ENCODE measurements around the gene NUCB2.

Gene NUCB2

GRCh38 chr11:17287058-17287457, 10.5 kb downstream of the NUCB2 start:
- no peaks in the 10 kb centered on the region for H3K36me3 ChIP-seq
- no peak overlapping the region for H3K4me3 ChIP-seq (ENCODE audit: low read depth, low read length)
- H3K9me3 ChIP-seq = no peaks in the 10 kb centered on the region
- TF ChIP-seq CTCF (IDR thresholded peaks at IDR 0.05; ENCODE audit: low read depth, low read length) = no peak
- DNase-seq = no peak
- no peaks in the 10 kb centered on the region for H3K27me3 ChIP-seq
- H3K4me1 ChIP-seq = no peaks in the 10 kb centered on the region

GRCh38 chr11:17291710-17292109, 15.2 kb downstream of the NUCB2 start:
- TF ChIP-seq CTCF (IDR thresholded peaks at IDR 0.05; ENCODE audit: low read depth, low read length) = no peak

GRCh38 chr11:17293311-17293710, 16.8 kb downstream of the NUCB2 start:
- Histone ChIP-seq H3K4me3 (ENCODE audit: low read depth, low read length) (no peak overlapping the region), H3K9me3 (no peaks in the 10 kb centered on the region), H3K4me1 (no peaks in the 10 kb centered on the region), H3K36me3 (no peaks in the 10 kb centered on the region), H3K27me3 (no peaks in the 10 kb centered on the region)
- no peak for TF ChIP-seq CTCF (IDR thresholded peaks at IDR 0.05; ENCODE audit: low read depth, low read length)
- DNase-seq = no peak

More at GRCh38 chr11:17291710-17292109, 15.2 kb downstream of the NUCB2 start:
- H3K4me3 ChIP-seq (ENCODE audit: low read depth, low read length) = no peak overlapping the region
- no peak for DNase-seq
- no peaks in the 10 kb centered on the region for H3K36me3 ChIP-seq
- no peaks in the 10 kb centered on the region for H3K4me1 ChIP-seq
- no peaks in the 10 kb centered on the region for H3K27me3 ChIP-seq
- no peaks in the 10 kb centered on the region for H3K9me3 ChIP-seq

- Histone ChIP-seq H3K9me3 (no peaks in the 10 kb centered on the region), H3K36me3 (no peaks in the 10 kb centered on the region), H3K27me3 (no peaks in the 10 kb centered on the region), H3K4me3 (ENCODE audit: low read depth, low read length) (no peak overlapping the region), H3K4me1 (no peaks in the 10 kb centered on the region)
- no peak for TF ChIP-seq CTCF (IDR thresholded peaks at IDR 0.05; ENCODE audit: low read depth, low read length)
- no peak for DNase-seq
Observed at GRCh38 chr11:17294033-17294432, 17.5 kb downstream of the NUCB2 start.

GRCh38 chr11:17296852-17297559, 20.5 kb downstream of the NUCB2 start:
- TF ChIP-seq CTCF (IDR thresholded peaks at IDR 0.05; ENCODE audit: low read depth, low read length) = no peak
- Histone ChIP-seq H3K36me3 (no peaks in the 10 kb centered on the region), H3K9me3 (no peaks in the 10 kb centered on the region), H3K27me3 (no peaks in the 10 kb centered on the region), H3K4me1 (no peaks in the 10 kb centered on the region), H3K4me3 (ENCODE audit: low read depth, low read length) (no peak overlapping the region)
- no peak for DNase-seq

- DNase-seq = no peak
- TF ChIP-seq CTCF (IDR thresholded peaks at IDR 0.05; ENCODE audit: low read depth, low read length) = no peak
Observed at GRCh38 chr11:17298302-17298701, 21.8 kb downstream of the NUCB2 start.

More at GRCh38 chr11:17298302-17298701, 21.8 kb downstream of the NUCB2 start:
- H3K4me1 ChIP-seq = no peaks in the 10 kb centered on the region
- H3K27me3 ChIP-seq = no peaks in the 10 kb centered on the region
- no peaks in the 10 kb centered on the region for H3K9me3 ChIP-seq
- no peak overlapping the region for H3K4me3 ChIP-seq (ENCODE audit: low read depth, low read length)
- no peaks in the 10 kb centered on the region for H3K36me3 ChIP-seq
